KMS-11 (cell line): ENCODE data around the gene SHROOM1.

ENCODE experiments used
- H2AFZ ChIP-seq: fragments of 200-600 bp; sonication (generic); 2 replicates; pipeline ENCODE4 v1.6.1; 2016; ENCODE audit warnings: antibody characterized with exemption, mixed run types, low read depth
- H3K27ac ChIP-seq: fragments of 200-600 bp; sonication (generic); 2 replicates; pipeline ENCODE4 v1.6.1; 2016; ENCODE audit warnings: mild to moderate bottlenecking, mixed run types
- H3K27me3 ChIP-seq: fragments of 200-600 bp; sonication (generic); 2 replicates; pipeline ENCODE4 v1.6.1; 2017; ENCODE audit warnings: mild to moderate bottlenecking, low read depth, mixed run types, moderate library complexity; ENCODE audit not compliant: insufficient read depth
- H3K36me3 ChIP-seq: fragments of 200-600 bp; sonication (generic); 2 replicates; pipeline ENCODE4 v1.6.1; 2017; ENCODE audit warnings: mild to moderate bottlenecking, mixed run types; ENCODE audit not compliant: insufficient read depth
- H3K4me1 ChIP-seq: fragments of 200-600 bp; sonication (generic); 2 replicates; pipeline ENCODE4 v1.6.1; 2016; ENCODE audit warnings: mild to moderate bottlenecking, low read depth, mixed run types; ENCODE audit not compliant: poor library complexity, severe bottlenecking
- H3K4me2 ChIP-seq: fragments of 200-600 bp; sonication (generic); 2 replicates; pipeline ENCODE4 v1.7.0; 2016; ENCODE audit warnings: mild to moderate bottlenecking, mixed run types
- H3K4me3 ChIP-seq: fragments of 200-600 bp; sonication (generic); IDR thresholded peaks from 2 replicates; pipeline ENCODE4 v1.6.1; 2017; ENCODE audit warnings: low read depth, low read length, mixed read lengths; ENCODE audit not compliant: insufficient read depth
- H3K79me2 ChIP-seq: fragments of 200-600 bp; sonication (generic); 2 replicates; pipeline ENCODE4 v1.6.1; 2016; ENCODE audit warnings: low read depth, mixed run types; ENCODE audit not compliant: insufficient read depth
- H3K9ac ChIP-seq: fragments of 200-600 bp; sonication (generic); 2 replicates; pipeline ENCODE4 v1.6.1; 2016; ENCODE audit warnings: mild to moderate bottlenecking, mixed run types
- H4K20me1 ChIP-seq: fragments of 200-600 bp; sonication (generic); 2 replicates; pipeline ENCODE4 v1.6.1; 2016; ENCODE audit warnings: mild to moderate bottlenecking, mixed run types; ENCODE audit not compliant: insufficient read depth
- CTCF ChIP-seq: fragments of 200-600 bp; sonication (generic); conservative IDR thresholded peaks from 2 replicates; pipeline ENCODE4 v1.6.1; 2017; ENCODE audit warnings: low read depth, mild to moderate bottlenecking, antibody characterized with exemption, low read length, moderate library complexity, mixed read lengths

Gene SHROOM1

DNA sequence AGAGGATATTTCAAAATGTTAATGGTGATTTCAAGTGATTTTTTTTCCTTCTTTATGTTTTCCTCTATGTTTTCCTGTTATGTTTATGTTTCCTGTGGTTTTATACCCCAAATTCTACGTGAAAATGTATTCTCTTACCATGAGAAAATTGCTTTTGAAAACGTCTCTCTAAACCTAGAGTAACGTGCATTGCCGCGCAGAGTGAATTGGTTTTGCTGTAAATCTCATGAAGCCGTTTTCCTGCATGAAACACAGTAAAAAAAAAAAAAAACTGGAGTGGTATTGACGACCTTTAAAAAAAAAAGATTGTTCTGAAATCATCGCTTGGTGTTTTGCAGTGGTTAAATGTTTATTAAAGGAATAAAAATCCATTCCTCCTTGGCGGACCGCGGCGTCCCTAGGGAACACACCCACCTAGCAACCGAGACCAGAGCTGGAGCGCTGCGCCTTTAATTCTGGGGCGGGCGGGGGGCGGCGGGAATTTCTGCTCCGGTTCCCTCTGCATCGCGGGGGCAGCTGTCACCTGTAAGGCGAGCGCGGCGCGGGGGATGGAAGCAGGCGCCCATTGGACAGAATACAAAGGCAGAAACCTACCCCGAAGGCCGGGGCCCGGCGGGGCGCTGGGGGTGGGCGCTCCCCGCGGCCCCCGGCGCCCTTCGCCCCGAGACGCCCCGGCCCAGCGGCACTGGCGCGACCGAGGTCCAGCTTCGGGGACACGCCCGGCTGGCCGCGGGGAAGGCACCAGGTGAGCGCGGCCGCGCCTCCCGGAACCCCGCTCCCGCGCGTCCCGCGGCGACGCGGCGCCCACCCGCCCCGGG lies 17.5 kb downstream of the SHROOM1 start, which contains the start of gene SOWAHA:
TSS of gene SOWAHA (plus strand) at position 522 of the 818 bp plus-strand sequence. CDS start 320 bp downstream, outside the sequence.
- no peak within 1 kb of the TSS for H3K4me2 ChIP-seq
- no peaks in the 10 kb centered on the region for H3K79me2 ChIP-seq
- H3K9ac ChIP-seq, result no peak within 1 kb of the TSS
- no peak within 1 kb of the TSS for H2AFZ ChIP-seq
- H3K36me3 ChIP-seq, result no peaks in the 10 kb centered on the region
- TF ChIP-seq CTCF, result no peak
- H4K20me1 ChIP-seq, result no peaks in the 10 kb centered on the region
- H3K4me3 ChIP-seq, result no peak within 1 kb of the TSS
- peaks cover 3% of the 10 kb centered on the region; the same call in 1 of the 2 replicates for H3K27me3 ChIP-seq
- no peak within 1 kb of the TSS for H3K27ac ChIP-seq
- H3K4me1 ChIP-seq, result peaks cover 10% of the 10 kb centered on the region

GRCh38 chr5:132812123-132812765 lies 18.2 kb downstream of the SHROOM1 start:
- TF ChIP-seq CTCF, result no peak
- Histone ChIP-seq H3K79me2 (no peaks in the 10 kb centered on the region), H3K9ac (no peak overlapping the region), H3K27ac (no peak overlapping the region), H3K27me3 (peaks cover 3% of the 10 kb centered on the region; the same call in 1 of the 2 replicates), H3K4me2 (no peak overlapping the region), H3K4me3 (no peak overlapping the region), H3K4me1 (peaks cover 10% of the 10 kb centered on the region), H4K20me1 (no peaks in the 10 kb centered on the region), H2AFZ (no peak overlapping the region), H3K36me3 (no peaks in the 10 kb centered on the region)

DNA sequence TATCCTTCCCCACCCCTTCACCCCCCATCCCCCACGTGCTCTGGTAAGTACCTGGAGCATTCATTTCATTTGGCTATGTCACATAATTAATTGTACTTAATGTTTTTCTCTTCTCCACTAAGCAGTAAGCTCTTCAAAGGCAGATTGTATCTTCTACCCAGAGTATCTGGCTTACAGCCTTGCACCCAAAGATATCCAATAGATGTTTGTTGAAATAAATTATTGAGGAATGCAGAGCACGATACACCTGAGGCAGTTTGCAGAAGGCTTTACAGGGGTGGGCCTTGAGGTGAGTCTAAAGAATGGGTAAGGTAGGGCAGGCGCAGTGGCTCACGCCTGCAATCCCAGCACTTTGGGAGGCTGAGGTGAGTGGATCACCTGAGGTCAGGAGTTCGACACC lies 19.8 kb downstream of the SHROOM1 start:
- Histone ChIP-seq H3K36me3 (no peaks in the 10 kb centered on the region), H3K79me2 (no peaks in the 10 kb centered on the region), H3K27ac (no peak overlapping the region), H3K4me3 (no peak overlapping the region), H3K4me1 (peaks cover 4% of the 10 kb centered on the region), H3K4me2 (no peak overlapping the region), H4K20me1 (no peaks in the 10 kb centered on the region), H3K9ac (no peak overlapping the region), H3K27me3 (peaks cover 3% of the 10 kb centered on the region; the same call in 1 of the 2 replicates), H2AFZ (no peak overlapping the region)
- TF ChIP-seq CTCF, result no peak

- H3K9ac ChIP-seq, result no peak overlapping the region
- TF ChIP-seq CTCF, result no peak
- no peak overlapping the region for H2AFZ ChIP-seq
- no peaks in the 10 kb centered on the region for H3K4me1 ChIP-seq
- peaks cover 3% of the 10 kb centered on the region; the same call in 1 of the 2 replicates for H3K27me3 ChIP-seq
- H4K20me1 ChIP-seq, result no peaks in the 10 kb centered on the region
- H3K36me3 ChIP-seq, result no peaks in the 10 kb centered on the region
- H3K4me3 ChIP-seq, result no peak overlapping the region
- H3K27ac ChIP-seq, result no peak overlapping the region
- H3K79me2 ChIP-seq, result no peaks in the 10 kb centered on the region
- H3K4me2 ChIP-seq, result no peak overlapping the region
These were observed 21.6 kb downstream of the SHROOM1 start for GRCh38 chr5:132808866-132809265.
